HEK293T (cell line): ENCODE data around the gene NLRP9.

Experiments used
- CTCF ChIA-PET: fragments of 350-600 bp; formaldehyde crosslinking; extraction: SDS; loops from one replicate; lab custom pipeline; 2021; ENCODE audit warnings: antibody characterized with exemption, inconsistent platforms; lab: Yijun Ruan, JAX
- POLR2A ChIA-PET: fragments of 350-600 bp; formaldehyde crosslinking; extraction: SDS; loops from one replicate; lab custom pipeline; 2020; ENCODE audit warnings: antibody characterized with exemption, inconsistent platforms; lab: Yijun Ruan, JAX
- DNase-seq: peaks from one replicate; pipeline ENCODE4 v3.0.0; 2012; ENCODE audit warnings: mixed read lengths; ENCODE audit errors: extremely low spot score
- ARNT ChIP-seq: fragments of 450-650 bp; IDR thresholded peaks from 2 replicates; pipeline ENCODE4 v1.6.1; 2017; ENCODE audit warnings: mild to moderate bottlenecking
- BHLHE40 ChIP-seq: fragments of 450-650 bp; IDR thresholded peaks from 2 replicates; pipeline ENCODE4 v1.6.1; 2016; ENCODE audit warnings: mild to moderate bottlenecking, moderate library complexity, borderline replicate concordance
- CTBP1 ChIP-seq: fragments of 450-650 bp; IDR thresholded peaks from 2 replicates; pipeline ENCODE4 v1.6.1; 2016; ENCODE audit warnings: borderline replicate concordance
- ELF4 ChIP-seq: fragments of 450-650 bp; IDR thresholded peaks from 2 replicates; pipeline ENCODE4 v1.6.1; 2017; ENCODE audit warnings: antibody characterized with exemption
- FOXA1 ChIP-seq: fragments of 450-650 bp; IDR thresholded peaks from 2 replicates; pipeline ENCODE4 v1.6.1; 2016; ENCODE audit warnings: mild to moderate bottlenecking
- FOXK2 ChIP-seq: fragments of 450-650 bp; IDR thresholded peaks from 2 replicates; pipeline ENCODE4 v1.6.1; 2016; ENCODE audit warnings: mild to moderate bottlenecking
- FOXM1 ChIP-seq: fragments of 450-650 bp; IDR thresholded peaks from 2 replicates; pipeline ENCODE4 v1.6.1; 2017; ENCODE audit warnings: mild to moderate bottlenecking, borderline replicate concordance
- HDGF ChIP-seq: fragments of 450-650 bp; IDR thresholded peaks from 2 replicates; pipeline ENCODE4 v1.6.1; 2017; ENCODE audit warnings: antibody characterized with exemption, borderline replicate concordance
- L3MBTL2 ChIP-seq: fragments of 450-650 bp; conservative IDR thresholded peaks from 2 replicates; pipeline ENCODE4 v1.6.1; 2016; ENCODE audit warnings: mild to moderate bottlenecking
- LEF1 ChIP-seq: fragments of 450-650 bp; IDR thresholded peaks from 2 replicates; pipeline ENCODE4 v1.6.1; 2017; ENCODE audit warnings: mild to moderate bottlenecking, borderline replicate concordance
- NFRKB ChIP-seq: fragments of 450-650 bp; IDR thresholded peaks from 2 replicates; pipeline ENCODE4 v1.6.1; 2016; ENCODE audit warnings: mild to moderate bottlenecking, moderate library complexity
- PKNOX1 ChIP-seq: fragments of 450-650 bp; IDR thresholded peaks from 2 replicates; pipeline ENCODE4 v1.6.1; 2016
- SP1 ChIP-seq: fragments of 450-650 bp; IDR thresholded peaks from 2 replicates; pipeline ENCODE4 v1.6.1; 2017
- SUZ12 ChIP-seq: fragments of 450-650 bp; IDR thresholded peaks from 2 replicates; pipeline ENCODE4 v1.6.1; 2016; ENCODE audit warnings: mild to moderate bottlenecking
- TARDBP ChIP-seq: fragments of 450-650 bp; IDR thresholded peaks from 2 replicates; pipeline ENCODE4 v1.6.1; 2016
- ZNF384 ChIP-seq: fragments of 450-650 bp; IDR thresholded peaks from 2 replicates; pipeline ENCODE4 v1.6.1; 2016

NLRP9 gene

GRCh38 chr19:55659822-55660221 is 78.4 kb downstream of the NLRP9 start:
- TF ChIP-seq LEF1 (no peak), FOXM1 (no peak), ELF4 (no peak), TARDBP (no peak)
- no peak for DNase-seq
- CTCF ChIA-PET: interaction anchor here (0.8 kb wide), 1 partner anchor 12 kb away, joined by 3 read pairs; no protein-coding TSS in a partner anchor
- POLR2A ChIA-PET: interaction anchor here (0.6 kb wide), 1 partner anchor 10 kb away, joined by 3 read pairs; no protein-coding TSS in a partner anchor

DNA sequence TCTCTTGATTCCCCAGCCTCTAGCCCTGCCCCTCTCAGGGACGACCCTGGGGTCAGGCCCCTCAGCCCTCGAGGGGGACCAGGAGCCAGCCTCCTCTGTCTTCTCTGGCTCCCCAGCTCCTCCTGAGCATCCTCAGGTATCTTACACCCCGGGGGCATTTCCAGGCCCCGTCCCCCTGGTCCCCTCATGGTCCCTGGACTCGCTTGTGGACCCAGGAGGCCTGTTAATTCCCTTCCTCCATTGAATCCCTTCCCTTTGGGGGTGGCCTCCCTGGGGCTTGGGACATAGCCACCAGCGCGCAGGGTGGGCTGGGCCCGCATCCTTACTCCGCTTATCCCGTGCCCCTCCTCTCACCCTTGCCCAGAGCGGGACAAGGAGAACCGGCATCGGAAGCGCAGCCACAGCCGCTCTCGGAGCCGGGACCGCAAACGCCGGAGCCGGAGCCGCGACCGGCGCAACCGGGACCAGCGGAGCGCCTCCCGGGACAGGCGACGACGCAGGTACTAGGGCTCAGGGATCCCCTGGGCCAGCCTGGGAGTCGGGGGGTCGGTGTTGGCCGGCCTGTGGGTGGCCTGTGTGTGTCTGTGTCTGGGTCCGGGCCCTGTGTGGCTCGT is 79.2 kb downstream of the NLRP9 start:
- ChIA-PET POLR2A (no interaction called here), CTCF (interaction anchor here (0.8 kb wide), 1 partner anchor 13 kb away, joined by 3 read pairs; no protein-coding TSS in a partner anchor)
- DNase-seq: no peak
- TF ChIP-seq TARDBP (no peak), CTBP1 (no peak), ZNF384 (no peak), ELF4 (no peak), LEF1 (no peak), FOXA1 (no peak), BHLHE40 (no peak), NFRKB (no peak), SUZ12 (no peak), HDGF (no peak), L3MBTL2 (no peak), FOXK2 (no peak), ARNT (no peak), PKNOX1 (no peak), FOXM1 (no peak), SP1 (no peak)
